Measurements from ENCODE around the gene DGKQ.
A peak's percentile ranks its signal among the peaks of the same experiment; 100 is the strongest.

DGKQ gene

DNA sequence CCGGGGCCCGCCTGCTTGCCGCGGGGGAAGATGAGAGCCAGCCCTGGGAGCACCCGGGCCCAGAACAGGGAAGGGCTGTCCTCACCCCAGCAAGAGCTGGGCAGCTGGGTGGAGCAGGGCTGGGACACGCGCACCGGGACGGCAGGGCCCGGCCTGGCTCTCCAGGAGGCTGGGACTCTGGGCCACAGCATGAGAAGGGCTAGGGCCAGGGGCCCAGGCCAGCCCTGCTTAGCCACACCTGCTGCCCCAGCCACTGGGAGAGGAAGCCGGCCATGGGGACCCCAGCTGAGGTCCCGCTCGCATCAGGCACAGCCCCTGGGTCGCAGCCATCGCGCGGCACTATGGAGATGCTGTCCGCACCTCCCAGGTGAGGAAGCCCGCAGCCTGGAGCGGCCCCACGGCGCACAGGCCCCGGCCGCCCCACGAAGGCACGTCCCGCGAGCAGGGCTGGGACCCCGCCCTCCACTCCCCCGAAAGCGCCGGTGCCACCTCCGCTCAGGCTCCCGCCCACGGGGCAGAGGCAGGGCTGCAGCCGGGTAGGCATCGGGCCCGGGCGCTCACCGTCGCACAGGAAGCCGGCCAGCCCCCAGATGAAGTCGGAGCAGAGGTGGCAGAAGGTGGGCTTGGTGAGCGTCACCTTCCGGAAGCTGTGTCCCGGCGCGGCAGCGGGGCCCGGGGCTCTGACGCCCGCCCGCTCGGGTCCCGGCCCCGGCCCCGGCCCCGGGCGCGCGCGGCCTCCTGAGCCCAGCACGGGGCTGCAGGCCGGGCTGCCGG, 531 bp downstream of the DGKQ start:
- peak; percentile 87 for DNase-seq

DNA sequence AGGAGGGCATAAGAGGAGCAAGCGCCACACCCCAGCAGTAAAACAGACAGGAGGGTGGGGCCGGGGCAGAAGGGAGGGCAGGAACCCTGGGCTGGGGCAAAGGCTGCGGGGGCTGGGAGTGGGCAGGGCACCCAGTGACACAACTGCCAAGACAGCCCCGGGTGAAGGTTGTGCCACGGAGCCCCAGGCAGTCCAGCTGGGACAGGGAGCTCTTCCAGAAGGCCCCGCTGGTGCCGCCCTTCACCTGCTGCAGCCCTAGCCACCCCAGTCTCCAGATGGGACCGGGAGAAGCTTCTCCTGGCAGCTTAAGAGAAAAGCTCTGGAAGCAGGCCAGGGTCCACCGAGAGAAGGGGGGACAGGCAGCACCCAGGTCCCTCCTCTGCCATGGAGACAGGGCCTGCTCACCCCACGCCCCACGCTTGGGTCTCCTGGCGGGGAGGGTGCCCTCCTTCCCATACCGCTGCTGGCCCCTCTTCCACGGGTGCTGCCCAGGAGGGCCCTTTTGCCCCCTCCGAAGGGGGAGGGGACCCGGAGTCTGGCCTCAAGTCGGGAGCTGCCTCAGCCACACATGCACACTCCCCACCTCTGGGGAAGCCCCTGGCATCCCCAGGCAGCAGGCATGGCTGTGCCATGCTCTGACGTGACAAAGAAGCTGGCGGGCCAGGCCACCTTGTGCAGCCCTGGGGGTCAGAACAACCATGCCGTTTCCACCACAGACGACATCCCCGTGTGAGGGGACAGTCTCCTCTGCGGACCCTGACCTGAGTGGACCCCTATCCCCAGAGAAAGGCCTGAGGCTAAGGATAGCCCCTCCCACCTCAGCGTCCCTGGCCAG, 1.5 kb downstream of the DGKQ start:
- no peak for DNase-seq

DNA sequence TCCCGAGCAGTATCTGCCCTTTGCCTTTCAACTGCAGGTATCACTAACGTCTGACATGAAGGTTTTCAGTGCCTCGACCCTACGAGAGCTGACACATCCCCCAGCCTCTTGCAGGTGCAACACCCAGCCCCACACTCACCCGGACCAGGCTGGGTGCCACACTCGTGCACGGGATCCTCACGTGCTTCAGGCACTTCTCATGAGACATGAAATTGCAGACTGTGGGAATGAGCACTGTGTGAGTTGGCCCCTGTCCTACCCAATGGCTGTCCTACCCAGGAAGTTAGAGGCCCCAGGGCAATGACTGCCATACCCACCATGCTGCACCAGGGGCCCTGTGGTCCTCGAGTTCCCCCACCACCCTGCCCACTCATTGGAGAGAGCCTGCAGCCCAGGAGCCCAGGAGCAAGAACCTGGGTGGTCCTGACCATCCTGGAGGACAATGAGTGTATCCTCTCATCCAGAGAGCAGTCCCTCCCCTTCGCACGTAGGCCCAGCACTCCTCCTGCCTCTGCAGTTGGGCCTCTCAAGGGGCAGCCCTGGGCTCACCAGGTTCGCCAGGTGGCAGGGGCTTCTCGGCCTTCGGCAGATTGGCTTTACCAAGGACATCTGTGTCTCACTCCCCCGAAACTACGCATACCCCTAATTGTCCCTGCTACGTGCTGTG, 2.4 kb downstream of the DGKQ start:
- no peak for DNase-seq

DNA sequence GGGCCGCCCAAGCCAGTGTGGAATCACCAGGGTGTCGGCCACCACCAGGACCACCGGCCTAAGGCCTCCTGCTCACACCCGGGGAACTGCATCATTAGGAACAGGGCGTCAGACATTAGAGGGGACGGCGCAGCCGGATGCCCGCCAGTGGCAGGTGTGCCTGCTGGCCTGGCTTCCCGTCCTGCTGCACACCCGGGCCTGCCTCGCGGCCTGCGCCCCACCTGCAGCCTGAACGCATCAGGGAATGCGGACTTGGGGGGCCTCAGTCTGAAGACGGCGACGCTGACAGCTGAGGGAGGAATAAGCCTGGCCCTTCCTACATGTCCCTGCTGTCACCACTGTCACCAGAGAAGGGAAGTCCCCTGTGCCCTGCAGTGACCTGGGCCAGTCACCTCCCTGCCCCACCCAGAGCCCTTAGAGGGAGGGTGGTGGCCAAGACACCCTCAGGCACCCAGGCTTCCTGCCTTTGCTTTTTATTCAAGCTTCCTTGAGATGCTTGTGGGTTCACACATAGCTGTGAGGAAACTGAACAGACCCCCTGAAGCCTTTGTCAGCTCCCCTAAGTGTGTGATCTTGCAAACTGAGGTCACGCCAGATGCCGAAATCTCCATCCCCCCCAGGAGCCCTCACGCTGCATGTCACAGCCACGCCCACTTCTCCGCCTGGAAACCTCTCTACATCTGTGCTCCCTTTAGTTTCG, 3.2 kb downstream of the DGKQ start:
- DNase-seq = no peak

DNA sequence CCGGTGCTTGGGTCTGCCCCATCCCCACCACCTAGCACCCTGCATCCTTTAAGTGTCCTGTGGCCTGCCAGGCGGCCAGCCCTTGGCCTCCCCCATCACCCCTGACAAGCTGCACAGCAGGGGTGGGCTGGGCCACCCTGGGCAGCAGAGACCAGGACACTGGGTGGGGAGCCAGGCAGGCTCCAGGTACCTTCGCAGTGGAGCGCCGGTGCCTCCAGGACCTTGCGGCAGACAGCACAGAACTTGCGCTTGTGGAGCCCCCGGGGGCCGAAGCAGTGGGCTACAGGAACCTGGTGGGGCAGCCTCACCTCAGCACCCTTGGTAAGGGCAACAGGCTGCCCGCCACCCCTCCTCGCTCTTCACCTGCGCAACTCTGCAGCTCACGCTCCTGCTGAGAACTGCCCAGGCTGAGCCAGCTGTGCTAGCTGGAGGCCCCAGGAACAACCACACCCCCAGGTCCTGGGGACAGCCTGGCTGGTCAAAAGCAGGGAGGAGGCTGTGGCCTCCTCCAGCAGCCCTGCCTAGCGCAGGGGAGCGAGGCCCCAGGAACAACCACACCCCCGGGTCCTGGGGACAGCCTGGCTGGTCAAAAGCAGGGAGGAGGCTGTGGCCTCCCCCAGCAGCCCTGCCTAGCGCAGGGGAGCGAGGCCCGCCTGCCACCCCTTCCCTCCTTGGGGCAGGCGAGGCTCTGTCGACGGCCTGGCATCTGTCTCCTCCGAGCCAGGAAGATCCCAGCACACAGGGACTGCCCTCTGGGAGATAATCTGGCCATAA, 4.6 kb downstream of the DGKQ start:
- DNase-seq = no peak

DNA sequence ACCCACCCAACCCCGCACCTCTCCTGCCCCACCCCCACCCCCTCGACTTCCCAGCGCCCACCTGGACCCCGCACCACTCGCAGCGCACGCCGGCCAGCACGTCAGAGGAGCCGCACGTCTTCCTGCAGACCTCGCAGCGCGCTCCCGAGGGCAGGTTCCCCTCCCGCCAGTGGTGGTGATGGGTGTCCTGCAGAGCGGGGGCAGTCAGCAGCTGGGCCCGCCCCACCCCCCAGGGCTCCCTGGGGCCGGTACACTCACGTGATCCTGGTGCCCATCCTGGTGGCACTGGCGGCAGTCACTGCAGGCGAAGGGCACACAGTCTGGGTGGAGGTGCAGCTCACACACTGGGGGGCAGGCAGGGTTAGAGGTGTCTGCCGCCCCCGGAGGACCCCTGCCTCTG, 5.1 kb downstream of the DGKQ start:
- DNase-seq = no peak

DNA sequence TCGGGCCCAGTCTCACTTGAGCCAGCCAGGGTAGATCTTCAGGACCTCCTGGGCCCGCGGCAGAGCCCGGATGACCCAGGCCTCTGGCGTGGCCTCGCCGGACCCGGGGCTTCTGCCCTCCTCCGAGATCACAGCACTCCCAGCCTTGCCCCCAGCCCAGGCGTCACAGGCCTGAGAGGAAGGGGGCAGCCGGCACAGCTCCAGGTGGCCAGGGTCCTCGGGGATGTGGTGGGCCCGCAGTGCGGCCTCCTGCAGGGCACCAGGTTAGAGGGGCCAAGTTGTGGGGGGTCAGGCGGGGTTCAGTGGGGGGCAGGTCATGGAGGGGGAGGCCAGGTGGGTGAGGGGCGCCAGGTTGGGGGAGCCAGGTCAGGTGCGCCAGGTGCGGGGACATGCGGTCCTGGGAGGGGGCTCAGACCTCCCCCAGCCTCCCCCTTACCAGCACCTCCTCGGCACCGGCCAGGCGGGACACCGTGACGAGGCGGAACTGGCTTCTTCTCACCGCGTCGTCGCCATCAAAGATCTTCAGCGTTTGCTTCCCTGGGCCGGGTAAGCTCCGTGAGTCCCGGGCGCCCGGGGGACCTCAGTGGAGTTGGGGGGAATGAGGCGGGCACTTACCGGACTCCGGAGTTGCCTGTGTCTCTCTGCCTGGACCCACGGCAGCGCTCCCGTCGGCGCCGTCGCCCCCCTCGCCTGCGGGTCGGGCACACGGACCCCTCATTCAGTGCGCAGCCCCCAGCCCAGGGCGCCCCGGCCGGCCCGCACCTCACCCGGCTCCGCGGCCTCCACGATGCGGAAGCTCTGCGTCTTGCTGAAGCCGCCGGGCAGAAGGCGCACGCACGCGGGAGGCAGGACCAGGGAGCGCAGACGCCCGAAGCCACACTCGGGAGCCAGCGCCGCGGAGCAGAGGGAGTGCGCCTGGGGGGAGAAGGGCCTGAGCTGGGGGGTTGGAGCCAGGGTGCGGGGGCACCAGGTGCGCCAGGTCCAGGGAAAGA, 6.0 kb downstream of the DGKQ start:
- DNase-seq = no peak

DNA sequence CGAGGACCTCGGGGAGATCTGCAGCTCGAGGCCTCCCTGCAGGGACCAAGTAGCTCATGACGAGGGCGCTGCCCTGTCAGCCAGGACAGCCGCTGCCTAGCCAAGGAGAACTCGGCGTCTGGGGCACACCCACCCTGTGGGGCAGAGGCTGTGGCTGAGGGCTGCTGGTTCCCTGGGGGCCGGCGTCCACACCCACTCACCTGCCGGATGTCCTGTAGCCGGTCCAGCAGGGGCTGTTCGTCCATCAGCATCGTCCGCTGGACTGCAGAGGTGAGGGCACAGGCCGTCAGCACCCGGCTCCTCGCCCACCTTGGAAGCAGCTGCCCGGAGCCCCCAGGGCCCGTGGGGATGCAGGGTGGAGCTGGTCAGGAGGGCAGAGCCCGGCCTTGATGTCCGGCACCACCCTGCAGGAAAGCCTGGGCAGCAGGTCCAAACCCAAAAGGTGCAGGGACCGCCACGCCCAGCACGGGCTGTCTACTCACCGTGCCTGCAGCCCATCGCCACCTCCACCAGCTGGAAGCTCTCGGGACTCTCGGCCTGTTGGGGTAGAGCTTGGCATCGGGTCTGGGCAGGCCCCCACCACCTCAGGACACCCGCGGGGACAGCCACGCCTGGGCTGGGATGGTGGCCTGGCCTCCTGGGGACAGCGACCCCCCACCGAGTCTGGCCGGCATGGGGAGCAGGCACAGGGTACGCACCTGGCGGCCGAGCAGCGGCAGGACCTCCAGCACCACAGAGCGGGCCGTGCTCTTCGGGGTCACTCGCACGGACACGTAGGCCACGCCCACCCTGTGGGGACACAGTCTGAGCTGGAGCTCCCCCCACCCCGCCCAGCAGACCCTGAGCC, 6.9 kb downstream of the DGKQ start:
- no peak for DNase-seq

DNA sequence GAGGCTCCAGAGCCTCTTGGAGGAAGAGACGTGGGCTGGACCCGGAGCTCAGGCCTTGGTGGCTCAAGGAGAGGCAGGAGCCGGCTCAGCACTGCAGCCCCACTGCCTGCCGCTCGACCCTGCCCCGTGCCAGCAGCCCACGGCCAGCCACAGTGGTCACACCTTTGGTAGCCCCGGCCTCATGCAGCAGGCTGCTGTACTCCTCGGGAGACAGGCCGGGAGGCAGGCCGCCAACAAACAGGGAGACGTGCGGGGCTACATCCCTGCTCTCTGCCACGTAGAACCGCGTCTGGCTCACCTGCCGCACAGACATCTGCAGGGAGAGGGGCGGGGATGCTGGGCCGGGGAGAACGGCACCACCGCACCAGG, 7.6 kb downstream of the DGKQ start:
- no peak for DNase-seq

DNA sequence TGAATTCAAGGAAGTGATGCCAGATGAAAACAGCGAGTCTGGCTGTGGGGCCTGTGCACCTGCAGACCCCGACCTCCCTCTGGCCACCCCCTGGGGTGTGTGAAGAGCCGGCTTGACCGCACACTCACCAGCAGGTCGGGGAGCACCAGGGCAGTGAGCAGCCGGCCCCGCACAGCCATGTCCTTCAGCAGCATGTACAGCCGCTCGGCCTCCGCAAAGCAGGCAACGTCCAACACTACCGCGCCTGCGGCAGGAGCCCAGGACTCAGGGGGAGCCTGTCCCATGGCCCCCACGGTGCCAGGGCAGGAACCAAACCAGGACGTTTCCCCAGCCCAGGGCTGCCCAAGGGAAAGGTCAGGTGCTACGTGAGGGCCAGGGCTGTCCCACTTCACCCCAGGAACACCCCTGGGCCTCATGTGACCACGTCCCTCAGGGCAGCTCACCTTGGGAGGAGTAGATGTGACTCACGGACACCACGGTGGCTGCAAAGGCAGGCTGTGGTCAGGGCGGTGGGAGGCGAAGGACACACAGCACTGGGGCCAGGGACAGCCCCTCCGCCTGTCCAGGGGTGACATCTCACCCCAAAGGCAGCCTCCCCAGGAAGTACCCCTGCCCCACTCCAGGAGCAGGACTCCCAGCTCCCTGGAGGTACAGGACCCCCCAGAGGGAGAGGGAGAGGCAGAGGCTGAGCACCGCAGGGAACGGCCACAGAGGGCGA, 8.2 kb downstream of the DGKQ start:
- peak; percentile 60 for DNase-seq

DNA sequence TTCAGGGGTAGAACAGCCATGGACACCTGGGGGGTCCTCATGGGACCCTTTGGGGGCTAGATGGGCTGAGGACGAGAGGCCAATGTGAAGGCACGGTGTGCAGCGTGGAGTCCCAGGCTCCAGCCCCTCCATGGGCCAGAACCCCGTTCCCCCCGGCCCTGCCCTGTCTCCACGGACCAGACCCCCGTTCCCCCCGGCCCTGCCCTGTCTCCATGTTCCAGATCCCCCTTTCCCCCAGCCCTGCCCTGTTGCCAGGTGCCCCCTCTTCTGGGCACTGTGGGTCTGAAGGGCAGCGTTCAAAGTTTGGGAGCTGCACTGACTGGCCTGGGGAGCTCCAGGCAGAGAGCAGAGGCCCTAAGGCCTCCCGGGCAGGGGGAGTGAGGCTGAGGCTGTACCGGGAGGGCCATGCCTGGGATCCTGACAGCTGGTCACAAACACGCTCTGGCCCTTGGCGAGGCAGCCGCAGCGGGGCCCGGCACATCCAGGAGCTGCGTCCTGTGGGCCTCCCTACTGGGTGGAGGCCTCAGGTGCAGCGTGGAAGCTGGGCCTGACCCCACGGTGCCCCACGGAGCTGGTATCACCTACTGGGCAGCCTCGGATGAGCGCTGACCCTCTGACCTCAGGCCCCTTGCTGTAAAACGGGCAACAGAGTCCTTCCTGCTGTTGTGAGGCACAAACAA, 8.9 kb downstream of the DGKQ start:
- no peak for DNase-seq

DNA sequence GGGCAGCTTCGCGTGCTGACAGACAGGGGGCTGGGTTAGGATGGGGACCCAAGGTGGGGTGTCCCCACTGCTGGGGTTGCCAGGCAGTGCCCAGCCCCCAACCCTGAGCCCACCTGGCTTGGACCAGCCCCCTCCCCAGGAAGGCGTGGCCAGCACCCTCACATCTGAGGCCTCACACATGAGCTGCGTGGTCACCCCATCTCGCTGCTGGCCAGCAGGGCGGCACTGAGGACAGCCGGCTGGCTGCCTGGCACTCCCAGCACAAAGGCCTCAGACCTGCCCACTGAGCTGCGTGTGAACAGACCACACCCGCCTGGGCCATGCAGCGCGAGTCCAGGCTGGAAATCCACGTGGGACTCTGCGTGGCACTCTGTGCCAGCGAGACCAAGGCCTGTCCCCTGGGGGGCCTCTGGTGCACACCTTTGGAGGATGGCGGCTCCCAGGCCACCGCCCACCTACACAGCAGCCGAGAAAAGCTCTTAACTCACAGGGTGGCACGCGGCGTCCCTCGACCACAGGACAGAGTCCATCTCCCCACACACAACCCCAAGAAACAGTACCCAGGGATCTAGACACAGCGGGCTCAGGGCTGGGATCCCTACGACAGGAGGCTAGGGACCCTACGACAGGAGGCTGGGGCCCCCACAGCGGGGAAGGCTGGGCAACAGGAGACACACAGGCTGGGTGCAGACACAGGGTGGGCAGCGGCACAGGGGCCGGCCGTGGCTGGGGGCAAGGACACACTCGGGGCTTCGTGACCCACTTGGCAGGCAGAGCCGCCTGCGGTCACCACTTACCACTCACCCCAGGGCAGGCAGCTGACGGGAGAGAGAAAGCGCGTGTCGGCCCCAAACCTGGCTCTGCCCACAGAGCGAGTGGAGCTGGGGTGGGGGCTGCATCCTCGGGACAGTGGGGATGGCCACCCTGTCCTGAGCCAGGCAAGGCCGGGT, 9.8 kb downstream of the DGKQ start:
- DNase-seq = no peak

DNA sequence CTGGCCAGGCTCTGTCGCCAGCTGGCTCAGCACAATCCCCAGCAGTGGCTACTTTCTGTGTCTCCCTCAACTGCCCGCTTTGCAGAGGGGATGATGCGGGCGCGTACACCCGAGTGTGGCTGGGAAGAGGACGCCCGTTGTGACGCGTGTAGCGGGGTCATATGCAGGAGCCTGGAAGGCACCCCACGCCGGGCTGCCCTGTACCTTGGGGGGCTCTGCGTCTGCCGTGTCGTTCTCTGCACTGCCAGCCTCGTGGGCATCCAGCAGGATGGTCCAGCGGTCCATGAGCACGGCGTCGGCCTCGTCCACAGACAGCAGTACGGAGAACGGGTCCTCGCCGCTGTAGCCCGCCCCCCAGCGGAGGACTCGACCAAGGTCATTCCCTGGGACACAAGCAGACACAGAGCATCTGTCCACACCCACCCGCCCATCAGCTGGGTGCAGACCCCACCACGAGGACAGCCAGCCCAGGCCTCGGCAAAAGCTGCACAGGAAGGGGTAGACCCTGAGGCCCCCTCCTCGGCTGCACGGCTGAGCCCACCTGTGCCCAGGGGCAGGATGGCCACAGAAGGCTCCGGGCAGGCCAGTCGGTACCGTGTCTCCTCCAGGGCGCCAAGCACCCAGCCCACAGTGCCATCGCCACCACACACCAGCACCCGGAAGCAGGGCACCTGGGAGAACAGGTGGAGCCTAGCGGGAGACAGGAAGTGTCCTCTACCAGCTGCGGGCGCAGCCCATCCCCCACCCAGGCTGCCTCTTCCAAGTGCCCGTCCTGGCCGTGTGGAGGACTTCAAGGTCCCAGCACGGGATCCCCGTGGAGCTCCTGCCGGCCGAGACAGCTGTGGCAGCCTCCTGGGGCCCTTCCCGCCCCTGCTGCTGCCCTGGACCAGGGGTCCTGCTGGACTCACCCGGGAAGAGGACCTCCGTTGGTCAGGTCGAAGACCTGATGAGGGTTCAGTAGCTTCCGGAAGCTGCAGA, 10.8 kb downstream of the DGKQ start:
- DNase-seq = no peak

DNA sequence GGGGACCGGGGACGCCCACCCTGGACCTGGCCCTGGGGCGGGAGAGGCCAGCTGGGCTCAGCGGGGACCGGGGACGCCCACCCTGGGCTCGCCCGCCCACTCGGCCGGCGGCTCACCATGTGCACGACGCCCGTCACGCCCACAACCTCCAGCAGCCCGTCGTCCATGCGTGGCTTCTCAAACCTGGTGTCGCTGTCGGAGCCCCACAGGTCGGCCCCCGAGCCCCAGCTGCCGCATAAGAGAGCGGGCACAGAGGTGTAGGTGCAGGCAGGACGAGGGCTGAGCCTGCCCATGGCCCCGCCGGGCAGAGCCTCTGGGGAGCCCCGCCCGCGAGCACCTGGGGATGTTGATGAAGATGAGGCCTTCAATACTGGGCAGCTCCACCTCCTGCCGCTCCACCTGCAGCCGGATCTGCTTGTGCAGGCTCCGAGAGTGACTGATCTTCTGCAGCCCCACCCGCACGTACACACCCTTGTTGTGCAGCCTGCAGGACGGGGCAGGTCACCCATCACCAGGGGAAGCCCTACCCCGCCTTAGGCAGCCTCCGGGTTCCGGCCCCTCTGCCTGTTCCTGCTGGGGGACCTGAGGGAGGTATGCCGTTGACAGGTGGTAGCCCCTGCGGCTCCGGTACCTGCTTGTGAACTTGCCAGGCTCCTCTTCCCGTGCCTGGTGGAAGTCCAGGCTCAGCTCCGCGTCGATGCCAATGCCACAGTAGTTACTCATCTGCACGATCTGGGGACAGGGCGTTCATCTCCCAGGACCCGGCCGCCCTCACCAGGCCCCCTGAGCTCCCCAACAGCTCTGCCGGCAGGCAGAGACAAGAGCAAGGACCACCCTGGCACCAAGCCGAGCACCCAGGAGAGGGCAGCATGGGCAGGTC, 11.8 kb downstream of the DGKQ start:
- no peak for DNase-seq

DNA sequence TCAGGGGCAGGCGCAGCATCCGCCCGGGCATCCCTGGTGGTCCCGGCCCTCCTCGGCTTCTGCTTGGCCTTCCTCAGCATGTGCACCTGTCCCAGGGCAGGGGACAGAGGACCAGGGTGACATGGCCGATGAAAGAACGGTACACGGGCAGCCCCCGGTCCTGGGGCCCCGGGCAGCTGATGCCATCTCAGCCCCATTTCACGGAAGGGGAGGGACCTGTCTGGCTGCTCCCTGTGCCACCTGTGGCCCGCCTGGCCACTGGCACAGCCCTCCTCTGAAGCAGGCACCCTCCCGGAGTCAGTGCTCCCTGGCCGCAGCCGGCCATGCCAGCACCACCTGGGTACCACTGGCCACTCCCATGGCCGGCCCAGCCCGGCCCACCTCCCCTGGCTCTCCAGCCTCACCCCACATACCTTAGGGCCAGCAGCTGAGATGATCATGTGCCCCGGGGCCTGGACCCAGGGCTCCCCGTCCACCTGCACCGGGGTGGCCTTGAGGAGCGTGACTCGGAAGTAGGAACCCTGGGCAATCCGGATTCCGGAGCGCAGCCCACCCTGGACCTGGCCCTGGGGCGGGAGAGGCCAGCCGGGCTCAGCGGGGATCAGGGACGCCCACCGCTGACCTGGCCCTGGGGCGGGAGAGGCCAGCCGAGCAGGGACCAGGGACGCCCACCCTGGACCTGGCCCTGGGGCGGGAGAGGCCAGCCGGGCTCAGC, 12.6 kb downstream of the DGKQ start:
- no peak for DNase-seq
